ENCODE results near the gene PXK. TPM values are rescaled to one million over a fixed set of nuclear protein-coding genes. Genes with fewer than 3 reads are reported as not detected.

The PXK gene
- total and polyA plus RNA-seq, 8 donors: 8.3 to 54.0 (median 31.1) TPM

GRCh38 chr3:58357402-58357801 lies 24.7 kb downstream of the PXK start:
- intact Hi-C loops (cut with DNase I; ENCODE audit: low total_unique reads): no loop called here
- Histone ChIP-seq H3K36me3 (no peaks in the 10 kb centered on the region), H3K4me3 (no peak overlapping the region), H3K27me3 (no peaks in the 10 kb centered on the region), H3K4me1 (peaks cover 9 to 54% (median 23%) of the 10 kb centered on the region in 4 donors), H3K9me3 (no peaks in the 10 kb centered on the region), H3K27ac (no peak overlapping the region)
- TF ChIP-seq POLR2A (IDR thresholded peaks at IDR 0.05) (no peak), POLR2AphosphoS5 (IDR thresholded peaks at IDR 0.05) (no peak), CTCF (IDR thresholded peaks at IDR 0.05) (no peak), EP300 (IDR thresholded peaks at IDR 0.05) (no peak)
- WGBS, 5 donors: 88 to 93% (median 89%) methylated on average over 3 of the region's 3 CpGs
- DNase-seq: no peak

GRCh38 chr3:58358092-58358491 lies 25.4 kb downstream of the PXK start:
- DNase-seq: no peak
- no peaks in the 10 kb centered on the region for H3K36me3 ChIP-seq
- peaks cover 9 to 54% (median 23%) of the 10 kb centered on the region in 4 donors for H3K4me1 ChIP-seq
- H3K9me3 ChIP-seq: no peaks in the 10 kb centered on the region
- H3K27ac ChIP-seq: no peak overlapping the region
- no peaks in the 10 kb centered on the region for H3K27me3 ChIP-seq
- intact Hi-C loops (cut with DNase I; ENCODE audit: low total_unique reads): no loop called here
- H3K4me3 ChIP-seq: no peak overlapping the region
- 84 to 95% (median 91%) methylated on average over 3 of the region's 3 CpGs for WGBS, 5 donors
- TF ChIP-seq POLR2A (IDR thresholded peaks at IDR 0.05): no peak
- no peak for TF ChIP-seq POLR2AphosphoS5 (IDR thresholded peaks at IDR 0.05)
- no peak for TF ChIP-seq EP300 (IDR thresholded peaks at IDR 0.05)
- no peak for TF ChIP-seq CTCF (IDR thresholded peaks at IDR 0.05)

GRCh38 chr3:58358808-58359207 lies 26.1 kb downstream of the PXK start:
- H3K27me3 ChIP-seq: no peaks in the 10 kb centered on the region
- no peak for TF ChIP-seq POLR2AphosphoS5 (IDR thresholded peaks at IDR 0.05)
- TF ChIP-seq EP300 (IDR thresholded peaks at IDR 0.05): no peak
- no peak for TF ChIP-seq POLR2A (IDR thresholded peaks at IDR 0.05)
- TF ChIP-seq CTCF (IDR thresholded peaks at IDR 0.05): no peak
- peaks cover 9 to 47% (median 25%) of the 10 kb centered on the region in 4 donors for H3K4me1 ChIP-seq
- intact Hi-C loops (cut with DNase I; ENCODE audit: low total_unique reads): no loop called here
- H3K4me3 ChIP-seq: no peak overlapping the region
- DNase-seq: no peak
- 59 to 78% (median 74%) methylated on average over 4 of the region's 4 CpGs for WGBS, 5 donors
- H3K9me3 ChIP-seq: no peaks in the 10 kb centered on the region
- peak overlapping the region in 3 of 5 donors; percentile 10 to 42 (median 17) for H3K27ac ChIP-seq
- no peaks in the 10 kb centered on the region for H3K36me3 ChIP-seq

- Histone ChIP-seq H3K4me1 (peaks cover 9 to 41% (median 23%) of the 10 kb centered on the region in 4 donors), H3K27ac (no peak overlapping the region), H3K27me3 (no peaks in the 10 kb centered on the region), H3K36me3 (no peaks in the 10 kb centered on the region), H3K4me3 (no peak overlapping the region), H3K9me3 (no peaks in the 10 kb centered on the region)
- intact Hi-C loops (cut with DNase I; ENCODE audit: low total_unique reads): no loop called here
- DNase-seq: no peak
- TF ChIP-seq CTCF (IDR thresholded peaks at IDR 0.05): no peak
- TF ChIP-seq EP300 (IDR thresholded peaks at IDR 0.05): no peak
- no peak for TF ChIP-seq POLR2AphosphoS5 (IDR thresholded peaks at IDR 0.05)
- TF ChIP-seq POLR2A (IDR thresholded peaks at IDR 0.05): no peak
- 86 to 94% (median 91%) methylated on average over 4 of the region's 4 CpGs for WGBS, 5 donors
Measured at GRCh38 chr3:58359621-58360020, 26.9 kb downstream of the PXK start.
